RPMI7951 (cell line): ENCODE data around the gene SYCP2. TPM values are rescaled to one million over a fixed set of nuclear protein-coding genes. Genes with fewer than 3 reads are reported as not detected.

Source experiments
- DNase-seq: peaks from one replicate; pipeline ENCODE4 v3.0.0-alpha.2; 2012; ENCODE audit warnings: low read depth
- total RNA-seq: library from RNA; depleted of rRNA; stranded (reverse); fragments of >200 nt; shearing (Covaris generic); gene quantifications from 2 replicates; pipeline ENCODE4 v1.2.3, GENCODE V29; 2014; rRNA removed

Gene SYCP2
- total RNA-seq, 1 experiment from 2014 or later, result 10.1 TPM

DNA sequence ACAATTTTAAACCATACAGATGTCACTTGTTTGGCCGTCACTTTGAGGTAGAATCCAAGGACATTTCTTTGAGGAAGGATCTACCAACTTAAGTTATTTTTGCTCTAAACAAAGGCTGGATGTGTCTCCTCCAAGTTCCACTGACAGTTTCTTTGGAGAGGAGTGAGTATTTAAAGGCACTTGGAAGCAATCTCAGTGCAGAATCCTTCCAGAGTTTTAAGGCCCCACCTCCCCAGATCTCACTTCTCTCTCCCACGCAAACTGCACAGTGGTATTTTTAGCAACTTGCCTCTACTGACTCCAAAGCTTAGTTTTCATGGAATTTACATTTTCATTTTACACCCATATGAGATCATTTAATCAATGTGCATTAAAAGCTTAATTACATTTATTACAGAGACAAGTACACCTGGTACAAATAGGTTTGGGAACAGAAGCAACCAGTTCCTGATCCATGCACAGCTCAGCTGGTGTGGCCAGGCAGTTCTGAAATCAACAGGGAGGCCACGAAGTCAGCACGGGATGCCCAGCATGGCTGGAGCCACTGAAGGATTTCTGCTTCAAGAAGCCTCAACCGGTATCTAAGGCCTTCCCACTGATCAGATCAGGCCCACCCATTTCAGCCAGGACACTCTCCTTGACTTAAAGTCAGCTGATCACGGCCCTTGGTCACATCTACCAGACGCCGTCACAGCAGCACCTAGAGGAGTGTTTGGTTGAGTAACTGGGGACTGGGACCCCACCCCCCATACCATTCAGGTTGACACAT is 109.8 kb downstream of the SYCP2 start:
- DNase-seq, result no peak

DNA sequence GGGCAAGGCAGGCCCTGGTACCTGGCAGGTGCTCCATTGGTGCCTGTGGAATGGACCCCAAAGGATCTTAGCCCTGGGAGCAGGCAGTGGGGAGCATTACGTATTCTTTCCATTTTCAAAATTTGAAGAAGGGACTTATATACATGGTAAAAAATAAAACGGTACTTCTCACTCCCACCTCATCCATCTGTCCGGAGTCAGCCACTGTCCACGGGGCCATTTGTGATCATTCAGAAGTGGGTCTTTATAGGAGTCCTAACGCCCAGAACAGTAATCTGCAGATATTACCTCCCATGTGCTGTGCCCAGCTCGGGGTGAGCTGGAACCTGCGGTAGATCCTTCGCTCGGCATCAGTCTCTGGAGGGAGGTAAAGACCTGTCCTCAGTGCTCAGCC is 110.4 kb downstream of the SYCP2 start:
- DNase-seq, result no peak

DNA sequence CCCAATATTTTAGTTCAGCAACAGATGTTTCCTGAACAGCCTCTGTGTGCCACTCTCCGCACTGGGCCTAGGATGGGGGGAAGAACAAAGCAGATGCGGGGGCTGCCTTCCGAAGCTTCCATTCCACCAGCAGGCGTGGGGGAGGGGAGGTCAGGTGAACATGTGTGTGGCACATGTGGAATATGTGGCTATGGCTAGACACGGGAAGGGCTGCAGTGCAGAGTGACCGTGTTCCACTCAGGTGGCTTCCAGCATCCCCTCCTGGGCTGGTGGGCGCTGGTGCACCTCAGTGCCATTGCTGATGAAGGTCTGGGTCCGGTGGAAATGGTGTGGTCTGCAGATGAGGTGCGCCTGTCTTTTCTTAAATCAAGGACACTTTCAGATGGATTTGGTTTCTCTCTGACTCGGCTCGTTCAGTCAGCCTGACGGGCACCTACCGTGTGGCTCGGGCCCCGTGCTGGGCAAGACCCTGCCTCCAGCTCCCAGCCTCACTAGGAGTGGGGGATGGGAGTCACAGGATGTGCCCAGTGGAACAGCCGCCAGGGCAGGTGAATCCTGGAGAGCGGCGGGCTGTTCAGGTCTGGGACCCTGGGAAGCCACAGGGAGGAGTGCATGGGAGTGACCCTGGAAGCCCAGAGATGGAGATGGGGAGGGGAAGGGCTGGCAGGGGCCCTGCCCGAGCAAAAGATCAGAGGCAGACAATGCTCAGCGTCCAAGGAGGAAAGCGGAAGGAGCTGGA is 111.0 kb downstream of the SYCP2 start:
- no peak for DNase-seq

DNA sequence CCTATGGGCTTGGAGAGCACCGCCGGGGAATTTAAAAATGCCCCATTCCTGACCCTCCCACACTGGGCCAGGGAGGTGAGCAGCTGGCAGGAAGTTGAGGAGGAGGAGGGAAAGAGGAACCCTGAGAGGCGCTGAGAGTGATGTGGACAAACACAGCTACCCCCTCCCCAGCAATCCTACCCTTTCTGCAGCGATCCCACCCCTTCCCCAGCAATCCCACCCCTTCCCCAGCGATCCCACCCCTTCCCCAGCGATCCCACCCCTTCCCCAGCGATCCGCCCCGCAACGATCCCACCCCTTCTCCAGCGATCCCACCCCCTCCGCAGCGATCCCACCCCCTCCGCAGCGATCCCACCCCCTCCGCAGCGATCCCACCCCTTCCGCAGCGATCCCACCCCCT is 111.6 kb downstream of the SYCP2 start:
- no peak for DNase-seq

DNA sequence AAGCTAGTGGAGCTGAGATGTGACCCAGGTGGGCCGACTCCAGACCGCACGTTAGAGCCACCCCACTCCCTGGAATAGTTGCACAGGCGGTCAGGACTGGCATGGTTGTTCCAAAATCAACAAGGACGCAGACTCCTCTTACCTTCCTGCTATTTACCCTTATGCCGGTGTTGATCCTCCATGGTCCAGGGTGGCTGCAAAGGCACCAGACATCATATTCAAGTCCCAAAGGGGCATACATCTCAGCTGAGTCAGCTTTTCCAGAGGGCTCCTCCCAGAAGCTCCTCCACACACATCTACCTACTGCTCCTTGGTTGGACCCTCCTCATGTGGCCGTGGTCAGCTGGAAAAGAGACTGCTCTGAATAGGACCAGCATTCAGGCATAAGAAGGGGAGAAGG is 112.2 kb downstream of the SYCP2 start:
- no peak for DNase-seq

DNA sequence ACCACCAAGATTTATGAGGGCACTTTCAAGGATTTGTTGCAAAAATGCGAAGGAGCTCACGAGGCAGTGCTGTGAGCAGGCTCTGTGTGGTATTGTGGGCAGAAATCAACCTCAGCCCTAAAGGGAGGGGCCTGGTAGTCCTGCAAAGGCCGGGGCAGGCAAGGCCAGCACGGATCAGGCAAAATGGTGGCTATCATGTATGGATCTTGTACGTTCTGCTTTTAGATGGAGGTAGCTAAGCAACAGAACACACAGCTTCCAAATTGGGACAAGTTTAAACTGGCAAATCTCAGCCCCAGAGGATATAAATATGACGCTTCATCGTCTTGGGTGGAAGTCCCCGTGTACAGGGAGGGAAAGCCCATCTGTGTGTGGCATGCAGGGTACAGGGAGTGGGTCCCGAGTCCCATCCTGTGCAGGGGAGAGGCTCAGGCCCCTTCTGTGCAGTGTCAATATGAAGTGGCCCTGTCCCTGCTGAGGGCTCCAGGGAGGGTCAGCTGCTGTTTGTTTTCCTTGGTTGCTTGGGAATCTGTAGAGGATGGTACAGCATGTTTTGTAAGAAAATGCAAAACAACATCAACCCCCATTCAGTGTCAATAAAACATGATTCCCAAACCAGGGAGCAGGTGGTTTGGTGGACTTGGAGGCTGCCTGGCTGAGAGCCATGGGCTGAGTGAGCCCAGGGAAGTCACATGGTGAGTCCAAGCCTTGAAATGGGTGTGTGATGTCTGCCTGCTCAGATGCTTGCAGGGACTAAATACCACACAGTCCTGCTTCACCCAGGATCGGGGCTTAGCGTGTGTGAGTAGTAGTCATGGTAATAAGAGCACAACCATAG is 113.0 kb downstream of the SYCP2 start:
- no peak for DNase-seq

DNA sequence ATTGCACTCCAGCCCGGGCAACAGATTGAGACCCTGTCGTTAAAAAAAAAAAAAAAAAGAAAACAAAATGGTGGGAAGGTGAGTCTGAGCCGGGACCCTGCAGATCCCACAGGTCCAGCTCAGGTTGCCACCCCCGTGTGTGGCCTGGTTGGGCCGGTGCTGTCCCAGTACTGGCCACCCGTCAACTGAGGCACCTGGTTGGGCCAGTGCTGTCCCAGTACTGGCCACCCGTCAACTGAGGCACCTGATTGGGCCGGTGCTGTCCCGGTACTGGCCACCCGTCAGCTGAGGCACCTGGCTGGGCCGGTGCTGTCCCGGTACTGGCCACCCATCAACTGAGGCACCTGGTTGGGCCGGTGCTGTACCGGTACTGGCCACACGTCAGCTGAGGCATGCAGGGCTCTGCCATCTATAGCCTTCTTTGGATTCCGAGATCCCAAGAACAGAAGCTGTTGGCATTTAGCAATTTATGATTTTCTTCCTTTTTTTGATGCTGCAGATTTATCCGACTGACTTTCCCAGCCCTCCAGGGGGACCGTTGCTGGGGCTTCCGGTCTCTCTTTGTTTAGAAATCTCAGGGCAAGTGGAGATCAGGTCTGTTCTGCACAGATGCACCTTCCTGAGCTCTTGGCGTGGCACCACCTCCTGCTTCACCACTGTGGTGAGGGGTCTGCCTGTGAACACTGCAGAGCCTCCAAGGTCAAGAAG is 113.8 kb downstream of the SYCP2 start:
- DNase-seq, result no peak

DNA sequence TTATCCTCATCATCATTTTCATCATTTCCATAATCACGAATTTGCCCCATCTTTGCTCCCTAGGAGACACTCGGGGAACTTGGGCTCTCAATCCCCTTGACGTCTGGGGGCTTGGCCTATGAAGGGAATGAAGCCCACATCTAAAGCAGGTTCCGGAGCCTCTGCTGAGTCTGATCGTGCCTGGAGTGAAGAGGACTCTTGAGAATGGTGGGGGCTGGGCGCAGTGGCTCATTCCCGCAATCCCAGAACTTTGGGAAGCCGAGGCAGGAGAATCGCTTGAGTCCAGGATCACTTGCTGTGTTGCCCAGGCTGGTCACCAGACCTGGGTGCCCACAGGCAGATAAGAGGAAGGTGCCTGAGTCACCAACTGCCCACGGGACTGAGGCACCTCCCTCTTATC is 114.5 kb downstream of the SYCP2 start:
- no peak for DNase-seq

DNA sequence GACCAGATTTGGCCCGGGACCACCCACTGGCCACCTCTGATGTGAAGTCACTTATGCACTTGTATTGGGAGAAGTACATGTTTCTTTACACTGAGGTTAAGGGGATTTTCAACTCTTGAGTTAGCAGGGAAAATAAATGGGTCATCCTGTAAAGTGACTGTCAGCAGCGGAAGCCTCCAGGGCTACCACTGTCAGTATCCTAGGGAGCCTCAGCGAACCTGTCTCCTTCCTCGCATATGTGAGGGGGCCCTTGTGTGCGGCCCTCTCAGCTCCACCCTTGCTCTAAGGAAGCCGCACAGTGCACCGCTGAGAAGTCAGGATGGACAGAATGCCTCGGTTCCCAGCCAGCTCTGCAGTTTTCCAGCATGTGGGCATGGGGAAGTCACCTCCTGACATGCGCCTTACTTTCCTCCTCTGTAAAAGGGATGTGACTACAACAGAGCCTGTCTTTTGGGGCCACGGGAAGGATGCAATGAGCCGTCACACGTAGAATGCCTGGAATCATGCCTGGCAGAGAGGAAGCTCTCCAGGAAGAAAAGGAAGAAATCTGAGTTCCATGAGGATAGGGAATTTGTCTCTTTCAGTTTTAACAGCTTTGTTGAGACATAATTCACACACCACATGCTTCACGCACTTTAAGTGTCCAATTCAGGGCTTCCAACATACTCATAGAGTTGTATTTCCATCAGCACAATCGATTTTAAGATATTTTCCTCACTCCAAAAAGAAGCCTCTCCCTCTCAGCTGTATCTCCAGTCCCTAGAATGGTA is 115.4 kb downstream of the SYCP2 start:
- DNase-seq, result no peak

DNA sequence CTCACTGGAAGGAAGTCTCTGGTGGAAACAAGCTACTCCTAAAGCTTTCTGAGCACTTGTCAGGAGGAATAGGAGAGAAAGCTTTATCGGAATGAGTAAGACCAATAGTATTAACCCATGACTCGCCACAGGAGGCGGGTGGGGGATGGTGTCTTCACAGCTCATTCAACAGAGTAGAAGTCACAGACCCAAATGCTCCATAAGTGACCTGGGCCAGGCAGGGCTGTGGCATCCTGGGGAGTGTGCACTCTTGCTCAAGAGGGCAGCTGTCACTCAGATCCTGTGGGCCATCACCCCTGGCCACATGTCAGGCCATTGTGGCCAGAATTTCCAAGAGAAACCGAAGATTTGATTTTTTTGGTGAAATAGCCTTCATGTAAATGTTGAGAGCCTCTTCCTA is 116.0 kb downstream of the SYCP2 start:
- no peak for DNase-seq

DNA sequence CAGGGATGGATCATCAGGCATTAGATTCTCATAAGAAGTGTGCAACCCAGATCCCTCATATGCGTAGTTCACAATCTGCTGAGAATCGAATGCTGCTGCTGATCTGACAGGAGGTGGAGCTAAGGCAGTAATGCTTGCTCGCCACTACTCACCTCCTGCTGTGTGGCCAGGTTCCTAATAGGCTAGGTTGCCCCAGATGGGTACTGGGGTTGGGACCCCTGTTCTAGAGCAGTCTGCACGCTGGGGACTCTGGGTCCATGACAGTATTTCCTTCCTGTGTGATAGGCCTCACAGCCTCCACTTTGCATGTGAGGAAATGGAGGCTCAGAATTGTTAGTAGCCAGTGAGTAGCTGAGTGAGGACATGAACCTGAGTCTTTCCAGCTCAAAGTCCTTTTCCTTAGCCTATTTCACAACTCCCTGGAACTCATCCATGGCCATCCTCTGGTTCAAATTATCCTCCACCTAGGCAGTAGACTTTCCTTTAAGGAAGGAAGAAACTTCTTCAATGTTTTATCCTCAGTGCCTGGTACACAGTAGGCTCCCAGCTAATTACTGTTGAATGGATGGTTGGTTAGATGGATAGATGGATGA is 117.2 kb downstream of the SYCP2 start:
- no peak for DNase-seq

DNA sequence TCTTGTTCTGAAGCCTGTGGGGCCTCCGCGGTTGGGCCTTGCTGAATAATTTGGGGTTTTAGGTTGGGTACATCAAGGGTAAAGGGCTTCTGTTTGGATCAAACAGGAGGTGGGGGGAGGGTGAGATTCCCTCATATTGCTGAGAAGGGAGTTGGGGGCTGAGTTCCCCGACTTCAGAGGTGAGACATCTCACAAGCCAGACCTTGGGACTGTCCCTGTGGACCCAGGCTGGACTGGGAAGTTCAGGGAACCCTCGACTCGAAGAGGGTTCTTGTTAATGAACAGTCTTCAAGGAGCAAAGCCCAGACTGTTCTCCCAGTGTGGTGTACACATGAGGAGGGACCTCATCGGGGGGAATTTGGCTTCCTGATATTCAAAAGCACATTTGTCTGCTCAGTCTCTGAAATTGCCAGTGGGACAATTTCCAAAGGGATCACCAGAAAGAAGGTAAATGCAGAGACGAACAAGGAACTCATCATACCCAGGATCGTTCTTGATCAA is 118.5 kb downstream of the SYCP2 start:
- no peak for DNase-seq

DNA sequence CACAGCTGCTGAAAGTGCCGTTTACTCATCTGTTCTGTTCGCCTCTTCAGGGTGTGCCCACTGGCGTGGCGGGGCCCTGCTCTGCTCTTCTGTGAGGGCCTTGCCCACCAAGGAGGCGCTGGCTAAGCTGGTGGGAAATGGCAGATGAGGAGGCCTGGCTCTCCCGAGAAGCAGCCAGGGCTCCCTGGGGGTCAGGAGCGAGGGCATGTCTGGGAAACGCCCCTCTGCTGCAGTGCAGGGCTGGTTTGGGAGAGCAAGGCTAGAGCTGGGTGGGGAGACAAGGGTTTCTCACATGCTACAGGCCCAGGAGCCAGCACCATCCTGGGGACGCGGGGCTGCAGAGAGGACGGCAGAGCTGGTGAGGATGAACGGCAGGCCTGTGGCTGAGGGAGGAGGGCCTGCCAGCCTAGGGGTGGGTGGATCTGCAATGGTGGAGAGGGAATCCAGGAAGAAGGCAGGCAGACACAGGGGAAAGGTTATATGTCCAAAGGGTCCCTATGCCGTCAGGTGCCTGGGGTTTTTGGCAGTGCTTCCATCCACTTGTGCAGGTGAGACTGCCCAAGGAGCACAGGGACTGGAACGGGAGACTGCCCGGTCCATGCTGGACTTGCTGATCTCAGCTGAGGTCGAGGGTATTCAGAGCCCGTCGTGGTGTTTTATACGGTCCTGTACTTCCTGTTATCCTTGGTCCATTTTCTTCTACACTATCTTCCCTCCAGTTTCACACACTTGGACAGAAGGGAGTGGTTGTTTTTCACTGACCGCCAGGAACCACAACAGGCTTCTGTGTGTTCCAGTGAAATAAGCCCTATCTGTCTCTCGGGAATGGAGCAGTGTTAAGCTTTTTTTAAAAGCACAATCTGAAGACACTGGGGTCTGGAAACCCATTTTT is 119.2 kb downstream of the SYCP2 start:
- no peak for DNase-seq

Other genes starting within 250 kb of the SYCP2 start
- gene PPP1R3D, start 6.7 kb upstream of the SYCP2 start, total RNA-seq, result 6.4 and 7.1 TPM in 2 replicates
- gene FAM217B, start 6.8 kb upstream of the SYCP2 start, total RNA-seq, result 9.0 and 12.6 TPM in 2 replicates
- gene CDH26, start 24.8 kb upstream of the SYCP2 start, total RNA-seq, result not detected in 2 replicates